GM19438 (cell line): ENCODE measurements around the gene RBL1.
"Not testable (repeated sequence)": the region's sequence is repeated elsewhere in the genome, so short reads cannot be mapped to it uniquely, and the experiment has no call there.

Experiments used
- ATAC-seq: cut with Tn5 transposase; IDR thresholded peaks from one replicate; pipeline ENCODE4 v1.9.1; 2021; ENCODE audit warnings: low read depth; ENCODE audit not compliant: unreplicated experiment

RBL1 gene

GRCh38 chr20:37081717-37082289 lies 14.0 kb downstream of the RBL1 start:
- ATAC-seq, result no peak

DNA sequence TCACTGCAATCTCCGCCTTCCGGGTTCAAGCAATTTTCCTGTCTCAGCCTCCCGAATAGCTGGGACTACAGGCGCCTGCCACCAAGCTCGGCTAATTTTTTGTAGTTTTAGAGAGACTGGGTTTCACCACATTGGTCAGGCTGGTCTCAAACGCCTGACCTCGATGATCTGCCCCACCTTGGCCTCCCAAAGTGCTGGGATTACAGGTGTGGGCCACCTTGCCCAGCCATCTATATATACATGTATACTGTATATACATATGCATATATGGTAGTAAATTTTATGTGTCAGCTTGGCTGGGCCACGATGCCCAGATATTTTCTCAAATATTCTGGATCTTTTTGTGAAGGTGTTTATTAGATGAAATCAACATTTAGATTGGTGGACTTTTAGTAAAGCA lies 18.8 kb downstream of the RBL1 start:
- ATAC-seq, result no peak

DNA sequence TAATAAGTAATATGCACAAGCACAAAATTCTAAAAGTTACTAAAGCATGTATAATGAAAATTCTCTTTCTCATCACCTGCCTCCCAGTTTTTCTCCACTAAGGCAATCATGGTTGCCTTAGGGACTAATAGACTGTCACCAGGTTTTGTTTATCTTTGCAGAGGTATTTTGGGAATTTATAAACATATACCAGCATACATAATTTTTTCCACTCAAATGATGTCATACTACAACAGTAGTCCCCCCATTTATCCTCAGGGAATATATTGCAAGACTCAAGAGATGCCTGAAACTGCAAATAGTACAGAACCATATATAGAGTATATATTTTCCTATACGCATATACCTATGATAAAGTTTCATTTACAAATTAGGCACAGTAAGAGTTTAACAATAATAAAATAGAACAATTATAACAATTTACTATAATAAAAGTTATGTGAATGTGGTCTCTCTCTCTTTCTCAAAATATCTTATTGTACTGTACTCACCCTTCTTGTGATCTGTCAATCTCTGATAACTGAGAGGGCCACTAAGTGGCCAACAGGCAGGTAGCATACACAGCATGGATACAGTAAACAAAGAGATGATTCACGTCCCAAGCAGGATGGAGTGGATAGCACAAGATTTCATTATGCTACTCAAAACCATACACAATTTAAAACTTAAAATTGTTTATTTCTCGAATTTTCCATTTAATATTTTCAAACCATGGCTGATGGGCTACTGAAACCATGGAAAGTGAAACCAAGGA lies 19.7 kb downstream of the RBL1 start:
- no peak for ATAC-seq

- ATAC-seq, result no peak
These were observed 23.3 kb downstream of the RBL1 start for GRCh38 chr20:37072293-37073196.

DNA sequence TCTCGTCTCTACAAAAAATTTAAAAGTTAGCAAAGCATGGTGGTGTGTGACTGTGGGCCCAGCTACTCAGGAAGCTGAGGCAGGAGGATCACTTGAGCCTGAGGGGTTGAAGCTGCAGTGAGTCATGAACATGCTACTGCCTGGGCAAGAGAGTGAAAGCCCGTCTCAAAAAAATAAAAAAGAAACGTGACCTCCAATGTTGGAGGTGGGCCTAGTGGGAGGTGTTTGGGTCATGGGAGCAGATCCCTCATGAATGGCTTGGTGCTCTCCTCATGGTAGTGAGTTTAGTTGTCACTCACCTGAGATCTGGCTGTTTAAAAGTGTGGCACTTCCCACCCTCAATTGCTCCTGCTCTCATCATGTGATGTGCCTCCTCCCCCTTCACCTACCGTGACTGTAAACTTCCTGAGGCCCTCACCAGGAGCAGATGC lies 24.3 kb downstream of the RBL1 start:
- ATAC-seq, result no peak

- not testable (repeated sequence) for ATAC-seq
These were observed 26.2 kb downstream of the RBL1 start for GRCh38 chr20:37069563-37069962.

DNA sequence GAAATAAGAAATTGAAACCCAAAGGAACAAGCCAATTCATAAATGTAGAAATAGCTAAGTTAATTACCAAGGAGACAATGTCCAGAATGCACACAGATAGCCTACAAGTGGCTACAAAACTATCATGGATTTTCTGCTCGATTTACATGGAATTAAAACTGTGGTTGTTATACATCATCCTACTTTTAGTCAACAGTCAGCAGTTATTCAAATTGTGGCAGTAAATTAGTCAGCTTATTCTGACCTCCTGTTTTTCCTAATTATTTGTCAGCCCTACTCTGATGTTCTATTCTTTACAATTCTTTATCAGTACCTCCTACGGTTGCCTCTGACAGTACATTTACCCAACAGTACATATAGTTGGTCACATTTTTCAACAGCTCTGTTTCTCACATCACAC lies 29.6 kb downstream of the RBL1 start:
- no peak for ATAC-seq

GRCh38 chr20:37055276-37055675 lies 40.5 kb downstream of the RBL1 start:
- ATAC-seq, result no peak

GRCh38 chr20:37053230-37053950 lies 42.4 kb downstream of the RBL1 start:
- ATAC-seq, result no peak

DNA sequence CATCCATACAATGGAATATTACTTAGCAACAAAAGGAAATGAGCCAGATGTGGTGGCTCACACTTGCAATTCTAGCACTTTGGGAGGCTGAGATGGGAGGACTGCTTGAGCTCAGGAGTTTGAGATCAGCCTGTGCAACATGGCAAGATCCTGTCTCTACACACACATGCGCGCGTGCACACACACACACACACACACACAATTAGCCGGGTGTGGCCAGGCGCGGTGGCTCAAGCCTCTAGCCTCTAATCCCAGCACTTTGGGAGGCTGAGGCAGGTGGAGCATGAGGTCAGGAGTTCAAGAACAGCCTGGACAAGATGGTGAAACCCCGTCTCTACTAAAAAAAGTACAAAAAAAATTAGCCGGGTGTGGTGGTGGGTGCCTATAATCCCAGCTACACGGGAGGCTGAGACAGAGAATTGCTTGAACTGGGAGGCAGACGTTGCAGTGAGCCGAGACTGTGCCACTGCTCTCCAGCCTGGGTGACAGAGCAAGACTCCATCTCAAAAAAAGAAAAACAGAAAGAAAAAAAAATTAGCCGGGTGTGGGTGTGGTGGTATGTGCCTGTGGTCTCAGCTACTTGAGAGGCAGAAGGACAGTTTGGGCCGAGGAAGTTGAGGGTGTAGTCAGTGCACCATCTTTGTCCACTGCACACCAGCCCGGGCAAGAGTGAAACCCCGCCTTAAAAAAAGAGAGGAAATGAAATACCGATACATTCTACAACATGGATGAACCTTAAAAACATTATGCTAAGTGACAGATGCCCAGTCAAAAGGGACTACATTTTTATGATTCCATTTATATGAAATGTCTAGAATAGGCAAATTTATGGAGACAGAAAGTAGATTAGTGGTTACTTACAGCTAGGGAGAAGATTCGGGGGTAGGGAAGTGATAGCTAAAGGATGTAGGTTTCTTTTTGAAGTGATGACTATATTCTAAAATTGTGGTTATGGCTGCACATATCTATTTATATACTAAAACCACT lies 52.5 kb downstream of the RBL1 start:
- ATAC-seq, result peak; percentile 47

GRCh38 chr20:37039366-37039765 lies 56.4 kb downstream of the RBL1 start:
- ATAC-seq, result not testable (repeated sequence)

GRCh38 chr20:37032077-37032476 lies 63.7 kb downstream of the RBL1 start:
- ATAC-seq, result no peak

GRCh38 chr20:37020636-37021035 lies 75.2 kb downstream of the RBL1 start:
- no peak for ATAC-seq

- ATAC-seq, result not testable (repeated sequence)
These were observed 83.2 kb downstream of the RBL1 start for GRCh38 chr20:37012631-37013030.

GRCh38 chr20:37011858-37012257 lies 83.9 kb downstream of the RBL1 start:
- not testable (repeated sequence) for ATAC-seq

DNA sequence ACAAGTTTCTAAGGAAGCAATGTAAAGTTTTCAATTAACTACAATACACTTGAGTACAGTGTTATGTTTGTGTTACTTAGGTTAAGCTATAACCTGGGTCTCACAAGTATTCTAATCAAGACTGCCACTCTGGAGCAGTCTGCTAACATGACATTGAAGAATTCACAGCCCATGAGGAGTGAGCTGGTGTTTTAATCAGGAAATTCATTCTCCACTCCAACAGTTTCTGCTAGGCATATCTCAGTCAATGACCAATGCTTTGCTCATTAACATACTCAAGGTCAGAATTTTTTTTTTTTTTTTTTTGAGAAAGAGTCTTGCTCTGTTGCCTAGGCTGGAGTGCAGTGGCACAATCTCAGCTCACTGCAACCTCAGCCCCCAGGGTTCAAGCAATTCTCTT lies 84.7 kb downstream of the RBL1 start:
- no peak for ATAC-seq

GRCh38 chr20:37007898-37008649 lies 87.7 kb downstream of the RBL1 start:
- no peak for ATAC-seq

GRCh38 chr20:37005062-37005942 lies 90.5 kb downstream of the RBL1 start:
- ATAC-seq, result not testable (repeated sequence)
